Keratinocyte (primary cell): ENCODE measurements around the gene CLPSL2.

ENCODE experiments used
- CTCF ChIP-seq, 3 experiments: IDR thresholded peaks in 1 of 3; conservative IDR thresholded peaks in 1 of 3; optimal IDR thresholded peaks in 1 of 3; 2 replicates in 2 of 3; 3 replicates in 1 of 3; pipeline versions ENCODE3 to v1.5.1; 2011; ENCODE audit warnings: low read length in 3 of 3, mild to moderate bottlenecking in 3 of 3, moderate library complexity in 2 of 3, control low read depth in 1 of 3, inconsistent platforms in 1 of 3; ENCODE audit not compliant: insufficient read depth in 2 of 3; ENCODE audit errors: extremely low read depth in 1 of 3
- EZH2 ChIP-seq: IDR thresholded peaks from one replicate; pipeline ENCODE4 v1.6.1; 2012; ENCODE audit warnings: inconsistent platforms, mild to moderate bottlenecking, low read length, moderate library complexity

- TF ChIP-seq EZH2: no peak
- TF ChIP-seq CTCF (optimal IDR thresholded peaks at IDR 0.05 in 1 of 3, IDR thresholded peaks at IDR 0.05 in 1 of 3, conservative IDR thresholded peaks at IDR 0.05 in 1 of 3; ENCODE audit: extremely low read depth in 1 of 3, insufficient read depth in 2 of 3, low read length in 3 of 3): no peak
Observed at GRCh38 chr6:35759426-35759825, 17.0 kb upstream of the CLPSL2 start.
